Stimulated activated CD8-positive, alpha-beta memory T cell treated with anti-CD3 and anti-CD28 coated beads, Interleukin-4, amount 100 ng/mL, for 4 hours (primary cell): ENCODE measurements around the gene MED12L.
"Not testable (repeated sequence)": the region's sequence is repeated elsewhere in the genome, so short reads cannot be mapped to it uniquely, and the experiment has no call there.

ENCODE experiments used
- DNase-seq, 2 donors: peaks; one replicate each; pipeline ENCODE4 v3.0.0-alpha.2; 2020; ENCODE audit warnings: low read depth in 2 of 2, low spot score in 1 of 2

Gene MED12L

DNA sequence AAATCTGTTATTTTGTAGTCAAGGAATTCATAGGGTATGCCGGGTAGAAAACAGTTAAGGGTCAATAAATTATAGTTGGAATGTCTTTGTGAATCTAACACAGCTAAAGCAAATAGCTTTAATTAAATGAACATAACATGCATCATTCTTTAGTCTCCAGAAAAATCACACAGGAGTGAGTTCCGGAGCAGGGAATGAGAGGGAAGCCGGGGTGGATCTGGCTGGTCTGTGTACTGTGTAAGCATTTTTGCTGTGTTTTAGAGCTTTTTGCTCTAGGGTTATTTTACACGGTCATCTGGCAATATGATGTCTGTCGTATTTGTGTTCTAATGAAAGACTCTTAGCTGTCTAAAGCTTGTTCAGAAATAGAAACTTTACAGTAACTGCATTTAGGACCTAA is 57.5 kb downstream of the MED12L start:
- DNase-seq = no peak

- DNase-seq = no peak
Observed at GRCh38 chr3:151144016-151144415, 58.6 kb downstream of the MED12L start.

DNA sequence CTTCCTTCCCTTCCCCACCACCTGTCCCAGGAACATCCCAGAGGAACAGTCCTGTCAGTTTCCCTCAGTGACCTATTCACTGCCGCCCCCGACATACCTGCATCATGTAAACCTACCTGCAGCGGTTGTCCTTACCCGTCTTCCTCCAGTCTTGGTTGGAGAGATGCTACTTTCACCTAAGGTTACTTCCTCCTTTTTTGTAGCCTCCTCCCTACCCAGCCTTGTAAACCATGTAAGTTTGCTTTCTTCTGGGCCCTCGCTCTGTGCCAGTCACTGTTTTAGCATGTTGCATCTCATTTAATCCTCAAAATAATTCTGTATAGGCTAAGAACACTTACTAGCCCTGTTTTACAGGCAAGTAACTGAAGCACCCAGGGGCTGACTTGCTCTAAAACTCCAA is 59.3 kb downstream of the MED12L start:
- no peak for DNase-seq

GRCh38 chr3:151145713-151146070 is 60.2 kb downstream of the MED12L start:
- no peak for DNase-seq

DNA sequence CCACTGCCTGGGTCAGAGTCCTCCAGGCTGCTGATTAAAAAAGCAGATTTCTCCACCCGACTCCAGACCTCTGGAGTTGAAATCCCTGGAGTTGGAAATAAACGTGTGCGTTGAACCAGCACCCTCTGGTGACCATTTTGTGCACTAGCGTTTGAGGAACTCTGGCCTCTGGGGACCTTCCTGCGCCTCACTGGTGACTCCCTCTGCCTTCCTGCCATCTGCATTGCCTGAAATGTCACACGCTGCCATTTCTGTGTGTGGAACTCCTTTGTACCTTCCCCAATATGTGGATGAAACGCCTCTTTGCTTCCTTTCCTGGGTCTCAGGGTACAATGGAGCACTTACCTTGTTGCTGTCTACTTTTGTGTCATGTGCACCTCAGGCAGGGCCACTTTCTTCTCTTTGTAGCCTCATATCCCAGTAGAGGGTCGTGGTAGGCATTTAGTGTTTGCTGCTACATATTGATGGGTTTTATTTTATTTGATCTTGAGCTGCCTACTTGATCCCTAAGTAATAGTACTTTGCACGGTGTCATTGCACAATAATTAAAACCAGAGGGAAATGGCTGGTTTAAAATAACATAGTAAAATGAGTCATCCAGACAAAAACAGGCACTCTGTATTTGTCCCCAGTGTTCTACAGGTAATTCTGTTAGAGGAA is 60.7 kb downstream of the MED12L start:
- DNase-seq = no peak

GRCh38 chr3:151146731-151147091 is 61.2 kb downstream of the MED12L start:
- DNase-seq = no peak

DNA sequence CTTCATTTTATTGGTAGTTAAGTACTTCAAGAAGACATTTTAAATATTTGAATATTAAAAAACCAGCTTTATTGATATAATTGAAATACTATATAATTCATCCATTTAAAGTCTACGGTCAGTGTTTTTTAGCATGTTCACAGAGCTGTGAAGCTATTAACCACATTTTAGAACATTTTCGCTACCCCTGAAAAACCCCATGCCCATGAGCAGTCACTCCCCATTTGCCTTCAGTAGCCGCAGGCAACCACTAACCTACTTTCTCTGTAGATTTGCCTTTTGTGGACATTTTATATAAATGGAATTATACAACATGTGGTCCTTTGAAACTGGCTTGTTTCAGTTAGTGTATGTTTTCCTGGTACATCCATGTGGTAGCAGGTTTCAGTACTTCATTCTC is 61.8 kb downstream of the MED12L start:
- no peak for DNase-seq

DNA sequence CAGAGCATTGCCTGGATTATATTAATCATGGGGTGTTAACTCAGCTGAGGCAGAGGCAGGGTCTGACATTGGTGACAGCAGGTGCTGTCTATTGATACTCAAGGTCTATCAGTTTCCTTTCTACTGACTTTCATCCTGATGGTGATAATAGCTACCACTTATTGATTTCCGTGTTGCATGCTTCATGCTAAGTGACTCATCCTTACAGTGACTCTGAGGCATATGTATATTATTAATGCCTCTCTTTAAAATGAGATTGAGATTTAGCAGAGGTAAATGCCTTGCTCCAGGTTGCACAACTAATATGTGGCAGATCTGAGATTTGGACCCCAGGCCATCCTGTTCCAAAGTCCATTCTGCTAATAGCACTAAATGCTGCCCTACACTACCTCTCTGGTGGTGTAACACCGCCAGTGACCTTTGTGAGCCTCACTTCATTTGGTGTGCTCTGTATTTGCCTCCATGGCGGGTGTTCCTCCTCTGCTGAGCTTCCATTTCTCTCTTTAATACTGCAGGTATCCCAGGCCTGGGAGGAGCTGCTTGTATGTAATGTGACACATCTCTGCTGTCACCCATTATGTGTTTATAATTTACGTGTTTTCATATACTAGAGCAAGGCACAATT is 67.1 kb downstream of the MED12L start:
- no peak for DNase-seq

GRCh38 chr3:151154566-151154965 is 69.1 kb downstream of the MED12L start:
- no peak for DNase-seq

- no peak for DNase-seq
Observed at GRCh38 chr3:151155409-151156128, 70.1 kb downstream of the MED12L start.

DNA sequence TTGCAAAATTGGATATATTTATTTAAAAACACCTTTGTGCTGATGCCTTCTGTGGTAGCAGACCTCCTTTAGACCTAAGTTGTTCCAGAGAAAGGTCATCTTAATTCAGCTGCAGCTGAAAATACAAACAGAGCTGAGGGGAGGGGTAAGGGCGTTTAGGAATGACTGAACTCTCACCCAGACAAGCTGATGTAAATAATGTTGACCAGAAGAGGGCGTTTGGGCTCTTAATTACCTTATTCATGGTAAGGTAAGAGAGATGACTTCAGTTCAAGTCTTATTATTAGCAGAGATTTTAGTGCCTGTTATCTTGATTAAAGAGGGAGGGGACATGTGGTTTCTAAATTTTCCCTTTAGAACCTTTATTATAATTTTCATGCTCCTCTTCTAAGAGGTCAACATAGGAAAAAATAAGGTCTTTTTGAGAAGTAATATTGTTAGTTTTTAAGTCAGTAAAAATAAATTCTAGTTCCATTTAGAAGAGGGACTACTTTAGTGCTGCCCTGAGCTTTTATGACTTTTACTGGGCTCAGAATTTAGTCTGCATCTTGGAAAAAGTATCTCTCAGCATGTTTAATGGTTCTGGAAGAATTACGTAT is 71.3 kb downstream of the MED12L start:
- no peak for DNase-seq

DNA sequence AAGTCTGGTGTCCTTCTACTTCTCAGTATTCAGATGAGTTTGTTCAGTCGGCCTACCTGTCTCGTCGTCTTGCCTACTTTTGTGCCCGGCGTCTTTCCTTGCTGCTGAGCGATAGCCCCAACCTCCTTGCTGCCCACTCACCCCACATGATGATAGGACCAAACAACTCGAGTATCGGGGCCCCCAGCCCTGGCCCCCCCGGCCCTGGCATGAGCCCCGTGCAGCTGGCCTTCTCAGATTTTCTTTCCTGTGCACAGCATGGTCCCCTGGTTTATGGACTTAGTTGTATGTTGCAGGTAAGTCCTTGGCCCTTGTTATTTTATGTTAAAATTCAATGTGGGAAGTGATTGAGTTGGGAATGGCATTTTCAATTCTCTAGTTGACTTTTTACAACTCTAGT is 74.3 kb downstream of the MED12L start:
- no peak for DNase-seq

DNA sequence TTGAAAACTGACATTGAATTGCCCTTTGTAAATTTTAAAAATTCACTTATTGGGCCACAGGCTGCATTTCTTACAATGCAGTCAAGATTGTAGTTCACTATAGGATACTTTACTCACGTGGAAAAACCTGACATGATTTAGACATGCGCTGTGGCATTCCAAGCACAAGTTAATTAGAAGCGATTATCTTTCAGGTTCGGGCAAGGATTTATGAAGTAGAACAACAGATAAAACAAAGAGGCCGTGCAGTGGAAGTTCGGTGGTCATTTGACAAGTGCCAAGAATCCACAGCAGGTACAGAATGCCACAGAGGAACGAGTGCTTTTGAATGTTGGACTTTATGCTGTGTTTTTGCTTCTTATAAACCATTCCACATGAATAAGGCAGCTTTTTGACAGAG is 79.8 kb downstream of the MED12L start:
- DNase-seq = no peak

DNA sequence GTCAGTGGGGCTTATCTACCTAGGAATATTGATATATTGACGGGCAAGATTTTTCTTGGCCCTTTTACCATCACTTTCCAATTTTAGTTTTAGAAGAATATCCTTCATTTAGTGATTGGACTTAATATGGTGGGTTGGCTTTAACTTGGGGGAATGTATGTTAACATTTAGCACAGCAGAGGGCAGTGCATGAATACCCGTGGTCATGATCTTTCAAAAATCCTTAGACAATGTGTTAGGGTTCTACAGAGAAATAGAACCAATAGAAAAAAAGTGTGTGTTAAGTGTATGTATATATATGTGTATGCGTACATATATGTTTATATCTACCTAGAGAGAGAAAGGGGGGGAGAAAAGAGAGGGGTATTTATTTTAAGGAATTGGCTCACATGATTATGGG is 80.7 kb downstream of the MED12L start:
- no peak for DNase-seq

DNA sequence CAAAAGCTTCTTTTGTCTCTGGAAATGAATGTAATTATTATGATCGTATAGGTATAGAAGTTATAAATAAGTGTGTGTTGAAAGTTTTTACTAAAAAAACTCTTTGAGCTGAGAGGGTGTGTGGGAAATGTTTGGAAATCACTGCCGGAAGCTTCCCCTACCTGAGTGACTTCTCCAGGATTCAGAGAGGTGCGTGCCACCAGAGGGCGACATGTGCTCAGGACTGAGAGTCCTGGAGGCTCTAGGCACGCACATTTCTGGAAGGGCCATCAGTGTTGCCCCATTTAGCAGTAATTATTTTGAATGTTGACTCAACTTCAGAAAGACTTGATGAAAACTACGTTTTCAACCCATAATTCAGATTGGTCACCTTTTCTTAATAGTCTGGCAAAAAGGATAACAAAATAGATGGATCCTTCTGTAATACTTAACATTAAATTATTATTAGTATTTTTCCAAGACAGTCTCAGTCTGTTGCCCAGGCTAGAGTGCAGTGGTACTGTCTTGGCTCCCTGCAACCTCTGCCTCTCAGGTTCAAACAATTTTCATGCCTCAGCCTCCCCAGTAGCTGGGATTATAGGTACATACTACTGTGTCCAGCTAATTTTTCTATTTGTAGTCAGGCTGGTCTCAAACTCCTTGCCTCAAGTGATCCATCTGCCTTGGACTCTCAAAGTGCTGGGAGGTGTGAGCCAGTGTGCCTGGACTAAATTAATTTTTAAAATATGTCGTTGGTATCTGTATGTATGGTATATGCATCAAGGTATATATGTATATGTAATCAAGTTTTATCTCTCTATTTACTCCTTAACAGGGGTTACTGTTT is 83.0 kb downstream of the MED12L start:
- DNase-seq = peak; percentile 61 to 72

- DNase-seq = no peak
Observed at GRCh38 chr3:151169262-151169947, 83.9 kb downstream of the MED12L start.

DNA sequence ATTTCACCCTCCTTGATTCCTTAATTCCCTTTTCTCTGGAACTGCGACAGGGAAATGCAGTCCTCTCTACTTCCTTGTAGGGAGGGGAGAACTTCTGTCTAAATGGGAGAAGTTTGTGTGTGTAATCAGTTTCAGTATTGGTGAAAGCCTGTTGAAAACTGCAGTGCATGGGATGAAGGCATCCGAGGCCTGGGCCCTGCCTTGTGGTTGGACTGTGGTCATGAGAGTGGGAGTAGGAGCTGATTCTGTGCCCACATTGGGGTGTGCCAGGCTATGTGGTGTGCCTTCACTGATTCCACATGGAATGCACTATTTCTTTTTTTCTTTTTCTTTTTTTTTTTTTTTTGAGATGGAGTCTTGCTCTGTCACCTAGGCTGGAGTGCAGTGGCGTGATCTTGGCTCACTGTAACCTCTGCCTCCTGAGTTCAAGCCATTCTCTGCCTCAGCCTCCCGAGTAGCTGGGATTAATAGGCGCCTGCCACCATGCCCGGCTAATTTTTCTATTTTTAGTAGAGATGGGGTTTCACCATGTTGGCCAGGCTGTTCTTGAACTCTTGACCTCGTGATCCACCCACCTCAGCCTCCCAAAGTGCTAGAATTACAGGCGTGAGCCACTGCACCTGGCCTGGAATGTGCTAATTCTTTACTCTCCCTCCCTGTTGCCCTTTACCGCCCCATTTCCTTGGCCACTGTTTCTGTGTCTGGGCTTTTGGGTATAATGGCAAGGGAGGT is 84.7 kb downstream of the MED12L start:
- DNase-seq = not testable (repeated sequence)

DNA sequence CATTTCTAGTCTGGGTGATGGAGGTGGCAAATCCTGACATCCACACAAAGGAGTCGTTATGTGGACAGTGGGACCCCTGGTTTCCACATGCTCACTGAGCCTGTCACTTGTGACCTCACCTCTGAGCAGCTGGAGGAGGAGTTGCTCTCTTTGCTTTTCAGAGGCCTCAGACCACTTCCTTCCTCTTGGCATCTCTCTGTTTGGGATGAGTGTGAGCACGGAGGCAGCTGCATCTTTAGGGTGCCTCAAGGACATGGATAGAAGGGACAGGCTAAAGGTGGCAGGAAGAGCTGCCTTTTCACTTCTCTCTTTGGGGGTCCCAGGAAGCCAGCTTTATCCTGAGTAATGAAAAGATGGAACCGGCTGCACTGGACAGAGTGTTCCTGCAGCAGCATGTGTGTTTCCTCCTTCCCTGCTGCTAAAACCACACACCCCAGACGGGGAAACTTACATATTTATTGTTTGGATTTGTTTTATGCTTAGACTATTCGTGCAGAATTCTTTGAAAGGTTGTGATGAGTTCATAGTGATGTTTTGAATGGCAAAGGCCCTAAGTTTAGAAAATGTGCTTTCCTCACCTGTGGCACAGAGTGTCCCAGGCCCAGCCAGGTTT is 85.8 kb downstream of the MED12L start:
- no peak for DNase-seq

- no peak for DNase-seq
Observed at GRCh38 chr3:151174351-151174750, 88.9 kb downstream of the MED12L start.

GRCh38 chr3:151175952-151176351 is 90.5 kb downstream of the MED12L start:
- DNase-seq = no peak
